Measurements from ENCODE around the gene PARD3.

PARD3 gene

DNA sequence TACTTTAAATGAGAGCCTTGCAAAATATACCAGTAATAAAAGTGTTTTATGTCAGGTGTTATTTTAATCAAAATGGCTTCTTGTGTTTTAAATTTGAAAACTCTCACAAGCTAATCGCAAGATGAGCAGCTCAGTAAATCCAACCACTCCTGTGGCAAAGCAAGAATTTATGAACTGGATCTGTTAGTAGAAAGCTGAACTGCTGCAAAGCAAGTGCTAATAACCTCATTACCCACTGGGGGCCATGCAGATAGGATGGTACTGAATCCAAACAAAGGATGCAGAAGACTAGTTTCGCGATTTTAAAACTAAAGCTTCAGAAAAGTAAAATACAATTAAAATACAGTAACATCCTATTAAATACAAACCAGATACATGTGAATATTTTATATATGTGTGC is 468.0 kb downstream of the PARD3 start:
- Histone ChIP-seq H3K79me2 (ENCODE audit: control insufficient read depth, low read length) (no peaks in the 10 kb centered on the region), H3K4me1 (ENCODE audit: control insufficient read depth, low read length) (no peaks in the 10 kb centered on the region), H3K36me3 (ENCODE audit: control insufficient read depth, low read length) (no peaks in the 10 kb centered on the region), H3K9me2 (replicated peaks; ENCODE audit: control insufficient read depth, low read length) (no peaks in the 10 kb centered on the region), H3K4me2 (ENCODE audit: low read length) (no peak overlapping the region), H3K9me3 (ENCODE audit: control insufficient read depth, insufficient read depth, low read length) (no peaks in the 10 kb centered on the region), H3K27ac (ENCODE audit: low read depth, low read length) (no peak overlapping the region), H4K20me1 (ENCODE audit: control insufficient read depth, insufficient read depth, low read depth, low read length) (no peaks in the 10 kb centered on the region), H3K4me3 (ENCODE audit: low read length) (no peak overlapping the region), H3F3A (ENCODE audit: control insufficient read depth, insufficient read depth) (no peaks in the 10 kb centered on the region), H3K27me3 (ENCODE audit: control insufficient read depth, low read length) (0 out of 2 replicates have a peak, but pooled peaks cover under 1% of the 10 kb centered on the region)
- TF ChIP-seq, protein P1, sequence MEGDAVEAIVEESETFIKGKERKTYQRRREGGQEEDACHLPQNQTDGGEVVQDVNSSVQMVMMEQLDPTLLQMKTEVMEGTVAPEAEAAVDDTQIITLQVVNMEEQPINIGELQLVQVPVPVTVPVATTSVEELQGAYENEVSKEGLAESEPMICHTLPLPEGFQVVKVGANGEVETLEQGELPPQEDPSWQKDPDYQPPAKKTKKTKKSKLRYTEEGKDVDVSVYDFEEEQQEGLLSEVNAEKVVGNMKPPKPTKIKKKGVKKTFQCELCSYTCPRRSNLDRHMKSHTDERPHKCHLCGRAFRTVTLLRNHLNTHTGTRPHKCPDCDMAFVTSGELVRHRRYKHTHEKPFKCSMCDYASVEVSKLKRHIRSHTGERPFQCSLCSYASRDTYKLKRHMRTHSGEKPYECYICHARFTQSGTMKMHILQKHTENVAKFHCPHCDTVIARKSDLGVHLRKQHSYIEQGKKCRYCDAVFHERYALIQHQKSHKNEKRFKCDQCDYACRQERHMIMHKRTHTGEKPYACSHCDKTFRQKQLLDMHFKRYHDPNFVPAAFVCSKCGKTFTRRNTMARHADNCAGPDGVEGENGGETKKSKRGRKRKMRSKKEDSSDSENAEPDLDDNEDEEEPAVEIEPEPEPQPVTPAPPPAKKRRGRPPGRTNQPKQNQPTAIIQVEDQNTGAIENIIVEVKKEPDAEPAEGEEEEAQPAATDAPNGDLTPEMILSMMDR (IDR thresholded peaks at IDR 0.05; ENCODE audit: low read depth, low read length, poor library complexity, severe bottlenecking) = no peak
- no peak for TF ChIP-seq EZH2phosphoT487 (IDR thresholded peaks at IDR 0.05; ENCODE audit: borderline replicate concordance, low read length)

DNA sequence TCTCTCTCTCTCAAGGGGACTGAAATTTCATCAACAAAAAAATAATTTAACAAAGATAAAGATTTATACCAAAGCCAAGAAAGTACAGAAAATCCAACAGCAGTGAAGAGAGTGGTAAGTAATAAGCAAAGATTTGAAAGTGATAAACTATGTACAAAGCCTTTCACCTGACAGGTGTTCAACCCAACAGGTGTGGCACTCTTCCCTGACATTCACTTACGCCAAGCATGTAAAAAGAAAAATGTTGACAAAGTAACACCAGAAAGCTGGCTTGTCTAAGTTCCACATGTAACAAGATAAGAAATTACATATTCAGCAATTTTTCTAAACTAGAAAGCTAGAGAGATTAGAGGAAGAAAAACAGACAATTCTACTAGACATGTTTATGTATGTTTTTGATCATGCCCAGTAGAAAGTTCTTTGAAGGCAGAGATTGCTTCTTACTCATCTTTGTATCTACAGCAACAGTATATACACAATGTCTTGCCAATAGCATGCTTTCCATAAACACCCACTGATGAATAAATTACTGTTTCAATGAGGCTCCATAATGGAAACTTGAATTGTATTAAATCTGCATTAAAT is 468.5 kb downstream of the PARD3 start:
- Histone ChIP-seq H3K9me3 (ENCODE audit: control insufficient read depth, insufficient read depth, low read length) (no peaks in the 10 kb centered on the region), H3K4me2 (ENCODE audit: low read length) (no peak overlapping the region), H3K27me3 (ENCODE audit: control insufficient read depth, low read length) (0 out of 2 replicates have a peak, but pooled peaks cover 3% of the 10 kb centered on the region), H4K20me1 (ENCODE audit: control insufficient read depth, insufficient read depth, low read depth, low read length) (no peaks in the 10 kb centered on the region), H3K4me1 (ENCODE audit: control insufficient read depth, low read length) (no peaks in the 10 kb centered on the region), H3K9me2 (replicated peaks; ENCODE audit: control insufficient read depth, low read length) (no peaks in the 10 kb centered on the region), H3K79me2 (ENCODE audit: control insufficient read depth, low read length) (no peaks in the 10 kb centered on the region), H3F3A (ENCODE audit: control insufficient read depth, insufficient read depth) (no peaks in the 10 kb centered on the region), H3K36me3 (ENCODE audit: control insufficient read depth, low read length) (no peaks in the 10 kb centered on the region), H3K27ac (ENCODE audit: low read depth, low read length) (no peak overlapping the region), H3K4me3 (ENCODE audit: low read length) (no peak overlapping the region)
- no peak for TF ChIP-seq EZH2phosphoT487 (IDR thresholded peaks at IDR 0.05; ENCODE audit: borderline replicate concordance, low read length)
- TF ChIP-seq, protein P1 (IDR thresholded peaks at IDR 0.05; ENCODE audit: low read depth, low read length, poor library complexity, severe bottlenecking) = no peak

DNA sequence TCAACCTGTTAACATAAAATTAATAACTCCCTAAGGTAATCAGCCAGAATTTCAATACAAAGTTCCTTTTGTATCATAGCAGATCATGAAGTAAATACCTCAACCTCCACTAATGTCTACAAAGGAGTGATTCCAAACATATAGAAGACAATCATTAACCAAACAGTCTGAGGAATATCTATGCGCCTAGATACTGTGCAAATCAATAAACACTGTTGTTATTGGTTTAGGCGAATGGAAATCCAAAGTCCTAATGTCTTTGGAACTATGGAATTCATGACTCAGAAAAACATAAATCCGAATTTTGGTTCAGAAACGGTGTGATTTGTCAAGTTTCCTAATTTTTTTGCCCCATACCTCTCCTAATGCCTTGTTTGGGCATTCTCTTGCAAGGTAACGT is 469.7 kb downstream of the PARD3 start:
- no peak overlapping the region for H3K27ac ChIP-seq (ENCODE audit: low read depth, low read length)
- no peak overlapping the region for H3K4me2 ChIP-seq (ENCODE audit: low read length)
- no peaks in the 10 kb centered on the region for H3K79me2 ChIP-seq (ENCODE audit: control insufficient read depth, low read length)

More for the DNA sequence above, 469.7 kb downstream of the PARD3 start:
- H3K4me1 ChIP-seq (ENCODE audit: control insufficient read depth, low read length) = no peaks in the 10 kb centered on the region
- TF ChIP-seq EZH2phosphoT487 (IDR thresholded peaks at IDR 0.05; ENCODE audit: borderline replicate concordance, low read length) = no peak
- TF ChIP-seq, protein P1 (IDR thresholded peaks at IDR 0.05; ENCODE audit: low read depth, low read length, poor library complexity, severe bottlenecking) = no peak
- H3F3A ChIP-seq (ENCODE audit: control insufficient read depth, insufficient read depth) = no peaks in the 10 kb centered on the region
- no peaks in the 10 kb centered on the region for H4K20me1 ChIP-seq (ENCODE audit: control insufficient read depth, insufficient read depth, low read depth, low read length)
- no peaks in the 10 kb centered on the region for H3K36me3 ChIP-seq (ENCODE audit: control insufficient read depth, low read length)
- H3K4me3 ChIP-seq (ENCODE audit: low read length) = no peak overlapping the region
- 0 out of 2 replicates have a peak, but pooled peaks cover 3% of the 10 kb centered on the region for H3K27me3 ChIP-seq (ENCODE audit: control insufficient read depth, low read length)
- no peaks in the 10 kb centered on the region for H3K9me2 ChIP-seq (replicated peaks; ENCODE audit: control insufficient read depth, low read length)
- no peaks in the 10 kb centered on the region for H3K9me3 ChIP-seq (ENCODE audit: control insufficient read depth, insufficient read depth, low read length)
